ENCODE results near the gene KIAA1614. TPM values are rescaled to one million over a fixed set of nuclear protein-coding genes. Genes with fewer than 3 reads are reported as not detected.

KIAA1614 gene
- total and polyA plus RNA-seq, 4 donors, result 2.0 to 9.8 (median 5.0) TPM

- Histone ChIP-seq H3K36me3 (ENCODE audit: control insufficient read depth, insufficient read depth, low read length) (peaks cover under 1% of the 10 kb centered on the region), H3K27me3 (ENCODE audit: control insufficient read depth, insufficient read depth, low read length) (no peaks in the 10 kb centered on the region), H3K9me3 (ENCODE audit: control insufficient read depth, insufficient read depth, low read length) (no peaks in the 10 kb centered on the region), H3K27ac (ENCODE audit: low read depth, low read length) (no peak overlapping the region), H3K4me1 (ENCODE audit: control insufficient read depth, insufficient read depth, low read length) (peaks cover 53% of the 10 kb centered on the region), H3K4me3 (ENCODE audit: low read depth, low read length) (no peak overlapping the region)
- 91% methylated on average over 4 of the region's 4 CpGs for WGBS (ENCODE audit: insufficient coverage)
- no peak for DNase-seq (ENCODE audit: low read depth in 4 of 6, low spot score in 6 of 6)
Observed at GRCh38 chr1:180923887-180924286, 11.2 kb downstream of the KIAA1614 start.

- WGBS (ENCODE audit: insufficient coverage), result 92% methylated on average over 2 of the region's 2 CpGs
- H3K27me3 ChIP-seq (ENCODE audit: control insufficient read depth, insufficient read depth, low read length), result no peaks in the 10 kb centered on the region
- H3K4me1 ChIP-seq (ENCODE audit: control insufficient read depth, insufficient read depth, low read length), result peaks cover 61% of the 10 kb centered on the region
- no peaks in the 10 kb centered on the region for H3K9me3 ChIP-seq (ENCODE audit: control insufficient read depth, insufficient read depth, low read length)
- no peak for DNase-seq (ENCODE audit: low read depth in 4 of 6, low spot score in 6 of 6)
- peaks cover 5% of the 10 kb centered on the region for H3K36me3 ChIP-seq (ENCODE audit: control insufficient read depth, insufficient read depth, low read length)
- no peak overlapping the region for H3K4me3 ChIP-seq (ENCODE audit: low read depth, low read length)
- no peak overlapping the region for H3K27ac ChIP-seq (ENCODE audit: low read depth, low read length)
Observed at GRCh38 chr1:180924939-180925338, 12.2 kb downstream of the KIAA1614 start.

GRCh38 chr1:180925471-180926051 lies 12.9 kb downstream of the KIAA1614 start:
- 59% methylated on average over 2 of the region's 7 CpGs for WGBS (ENCODE audit: insufficient coverage)
- no peak overlapping the region for H3K4me3 ChIP-seq (ENCODE audit: low read depth, low read length)

GRCh38 chr1:180926164-180926981 lies 13.7 kb downstream of the KIAA1614 start:
- Histone ChIP-seq H3K9me3 (ENCODE audit: control insufficient read depth, insufficient read depth, low read length) (no peaks in the 10 kb centered on the region), H3K36me3 (ENCODE audit: control insufficient read depth, insufficient read depth, low read length) (peaks cover 5% of the 10 kb centered on the region), H3K27me3 (ENCODE audit: control insufficient read depth, insufficient read depth, low read length) (no peaks in the 10 kb centered on the region), H3K27ac (ENCODE audit: low read depth, low read length) (peak overlapping the region; percentile 86), H3K4me3 (ENCODE audit: low read depth, low read length) (no peak overlapping the region), H3K4me1 (ENCODE audit: control insufficient read depth, insufficient read depth, low read length) (peaks cover 69% of the 10 kb centered on the region)
- peak in 5 of 6 donors; percentile 68 to 94 (median 70) for DNase-seq (ENCODE audit: low read depth in 4 of 6, low spot score in 6 of 6)
- WGBS (ENCODE audit: insufficient coverage), result 7% methylated on average over 12 of the region's 14 CpGs

More at GRCh38 chr1:180925471-180926051, 12.9 kb downstream of the KIAA1614 start:
- Histone ChIP-seq H3K9me3 (ENCODE audit: control insufficient read depth, insufficient read depth, low read length) (no peaks in the 10 kb centered on the region), H3K27ac (ENCODE audit: low read depth, low read length) (peak overlapping the region; percentile 86), H3K4me1 (ENCODE audit: control insufficient read depth, insufficient read depth, low read length) (peaks cover 61% of the 10 kb centered on the region), H3K27me3 (ENCODE audit: control insufficient read depth, insufficient read depth, low read length) (no peaks in the 10 kb centered on the region), H3K36me3 (ENCODE audit: control insufficient read depth, insufficient read depth, low read length) (peaks cover 5% of the 10 kb centered on the region)
- peak in 2 of 6 donors; percentile 28 to 46 for DNase-seq (ENCODE audit: low read depth in 4 of 6, low spot score in 6 of 6)

- DNase-seq (ENCODE audit: low read depth in 4 of 6, low spot score in 6 of 6), result peak in 2 of 6 donors; percentile 66 to 76
- H3K9me3 ChIP-seq (ENCODE audit: control insufficient read depth, insufficient read depth, low read length), result no peaks in the 10 kb centered on the region
- peak overlapping the region; percentile 86 for H3K27ac ChIP-seq (ENCODE audit: low read depth, low read length)
- WGBS (ENCODE audit: insufficient coverage), result 19% methylated on average over 13 of the region's 13 CpGs
- no peak overlapping the region for H3K4me3 ChIP-seq (ENCODE audit: low read depth, low read length)
- H3K27me3 ChIP-seq (ENCODE audit: control insufficient read depth, insufficient read depth, low read length), result no peaks in the 10 kb centered on the region
- peaks cover 76% of the 10 kb centered on the region for H3K4me1 ChIP-seq (ENCODE audit: control insufficient read depth, insufficient read depth, low read length)
- H3K36me3 ChIP-seq (ENCODE audit: control insufficient read depth, insufficient read depth, low read length), result peaks cover 5% of the 10 kb centered on the region
Observed at GRCh38 chr1:180927348-180927747, 14.7 kb downstream of the KIAA1614 start.

- no peaks in the 10 kb centered on the region for H3K9me3 ChIP-seq (ENCODE audit: control insufficient read depth, insufficient read depth, low read length)
- WGBS (ENCODE audit: insufficient coverage), result no CpG with 5 or more reads among the region's 4 CpGs
- H3K4me1 ChIP-seq (ENCODE audit: control insufficient read depth, insufficient read depth, low read length), result peaks cover 73% of the 10 kb centered on the region
- H3K27ac ChIP-seq (ENCODE audit: low read depth, low read length), result peak overlapping the region; percentile 86
- DNase-seq (ENCODE audit: low read depth in 4 of 6, low spot score in 6 of 6), result peak in 2 of 6 donors; percentile 87 to 91
- no peaks in the 10 kb centered on the region for H3K27me3 ChIP-seq (ENCODE audit: control insufficient read depth, insufficient read depth, low read length)
- peaks cover 5% of the 10 kb centered on the region for H3K36me3 ChIP-seq (ENCODE audit: control insufficient read depth, insufficient read depth, low read length)
- H3K4me3 ChIP-seq (ENCODE audit: low read depth, low read length), result no peak overlapping the region
Observed at GRCh38 chr1:180927841-180928240, 15.1 kb downstream of the KIAA1614 start.

- peaks cover 5% of the 10 kb centered on the region for H3K36me3 ChIP-seq (ENCODE audit: control insufficient read depth, insufficient read depth, low read length)
- peak in 2 of 6 donors; percentile 42 to 61 for DNase-seq (ENCODE audit: low read depth in 4 of 6, low spot score in 6 of 6)
- 76% methylated on average over 16 of the region's 17 CpGs for WGBS (ENCODE audit: insufficient coverage)
- peaks cover 66% of the 10 kb centered on the region for H3K4me1 ChIP-seq (ENCODE audit: control insufficient read depth, insufficient read depth, low read length)
- no peaks in the 10 kb centered on the region for H3K9me3 ChIP-seq (ENCODE audit: control insufficient read depth, insufficient read depth, low read length)
- no peak overlapping the region for H3K27ac ChIP-seq (ENCODE audit: low read depth, low read length)
- H3K4me3 ChIP-seq (ENCODE audit: low read depth, low read length), result no peak overlapping the region
- no peaks in the 10 kb centered on the region for H3K27me3 ChIP-seq (ENCODE audit: control insufficient read depth, insufficient read depth, low read length)
Observed at GRCh38 chr1:180928331-180929230, 15.9 kb downstream of the KIAA1614 start.

GRCh38 chr1:180929389-180929788 lies 16.7 kb downstream of the KIAA1614 start:
- 94% methylated on average over 3 of the region's 3 CpGs for WGBS (ENCODE audit: insufficient coverage)
- peaks cover 5% of the 10 kb centered on the region for H3K36me3 ChIP-seq (ENCODE audit: control insufficient read depth, insufficient read depth, low read length)
- no peaks in the 10 kb centered on the region for H3K9me3 ChIP-seq (ENCODE audit: control insufficient read depth, insufficient read depth, low read length)
- H3K27me3 ChIP-seq (ENCODE audit: control insufficient read depth, insufficient read depth, low read length), result no peaks in the 10 kb centered on the region
- H3K4me3 ChIP-seq (ENCODE audit: low read depth, low read length), result no peak overlapping the region
- DNase-seq (ENCODE audit: low read depth in 4 of 6, low spot score in 6 of 6), result no peak
- no peak overlapping the region for H3K27ac ChIP-seq (ENCODE audit: low read depth, low read length)
- H3K4me1 ChIP-seq (ENCODE audit: control insufficient read depth, insufficient read depth, low read length), result peaks cover 64% of the 10 kb centered on the region

- WGBS (ENCODE audit: insufficient coverage), result 33% methylated on average over 5 of the region's 5 CpGs
- peaks cover 55% of the 10 kb centered on the region for H3K4me1 ChIP-seq (ENCODE audit: control insufficient read depth, insufficient read depth, low read length)
- peak in 1 of 6 donors; percentile 89 for DNase-seq (ENCODE audit: low read depth in 4 of 6, low spot score in 6 of 6)
Observed at GRCh38 chr1:180930687-180931086, 18.0 kb downstream of the KIAA1614 start.

More at GRCh38 chr1:180930687-180931086, 18.0 kb downstream of the KIAA1614 start:
- Histone ChIP-seq H3K27ac (ENCODE audit: low read depth, low read length) (no peak overlapping the region), H3K27me3 (ENCODE audit: control insufficient read depth, insufficient read depth, low read length) (no peaks in the 10 kb centered on the region), H3K9me3 (ENCODE audit: control insufficient read depth, insufficient read depth, low read length) (no peaks in the 10 kb centered on the region), H3K36me3 (ENCODE audit: control insufficient read depth, insufficient read depth, low read length) (peaks cover 15% of the 10 kb centered on the region), H3K4me3 (ENCODE audit: low read depth, low read length) (no peak overlapping the region)
